NT2/D1 (cell line): Measurements from ENCODE around the gene NEMP2.

Experiments used
- YY1 ChIP-seq: IDR thresholded peaks from 2 replicates; pipeline ENCODE4 v1.6.1; 2011; ENCODE audit not compliant: insufficient read length, insufficient read depth
- ZNF274 ChIP-seq: IDR thresholded peaks from 2 replicates; pipeline ENCODE4 v1.6.1; 2011; ENCODE audit warnings: mild to moderate bottlenecking, low read depth, low read length

GRCh38 chr2:190551928-190552327, 17.4 kb upstream of the NEMP2 start:
- TF ChIP-seq ZNF274 = no peak
- no peak for TF ChIP-seq YY1
